GM18511 (cell line): Measurements from ENCODE around the gene SENP7.
"Not testable (repeated sequence)": the region's sequence is repeated elsewhere in the genome, so short reads cannot be mapped to it uniquely, and the experiment has no call there.

ENCODE experiments used
- ATAC-seq: cut with Tn5 transposase; IDR thresholded peaks from one replicate; pipeline ENCODE4 v1.9.1; 2021; ENCODE audit warnings: mild to moderate bottlenecking, moderate library complexity; ENCODE audit not compliant: unreplicated experiment

Gene SENP7, protein sequence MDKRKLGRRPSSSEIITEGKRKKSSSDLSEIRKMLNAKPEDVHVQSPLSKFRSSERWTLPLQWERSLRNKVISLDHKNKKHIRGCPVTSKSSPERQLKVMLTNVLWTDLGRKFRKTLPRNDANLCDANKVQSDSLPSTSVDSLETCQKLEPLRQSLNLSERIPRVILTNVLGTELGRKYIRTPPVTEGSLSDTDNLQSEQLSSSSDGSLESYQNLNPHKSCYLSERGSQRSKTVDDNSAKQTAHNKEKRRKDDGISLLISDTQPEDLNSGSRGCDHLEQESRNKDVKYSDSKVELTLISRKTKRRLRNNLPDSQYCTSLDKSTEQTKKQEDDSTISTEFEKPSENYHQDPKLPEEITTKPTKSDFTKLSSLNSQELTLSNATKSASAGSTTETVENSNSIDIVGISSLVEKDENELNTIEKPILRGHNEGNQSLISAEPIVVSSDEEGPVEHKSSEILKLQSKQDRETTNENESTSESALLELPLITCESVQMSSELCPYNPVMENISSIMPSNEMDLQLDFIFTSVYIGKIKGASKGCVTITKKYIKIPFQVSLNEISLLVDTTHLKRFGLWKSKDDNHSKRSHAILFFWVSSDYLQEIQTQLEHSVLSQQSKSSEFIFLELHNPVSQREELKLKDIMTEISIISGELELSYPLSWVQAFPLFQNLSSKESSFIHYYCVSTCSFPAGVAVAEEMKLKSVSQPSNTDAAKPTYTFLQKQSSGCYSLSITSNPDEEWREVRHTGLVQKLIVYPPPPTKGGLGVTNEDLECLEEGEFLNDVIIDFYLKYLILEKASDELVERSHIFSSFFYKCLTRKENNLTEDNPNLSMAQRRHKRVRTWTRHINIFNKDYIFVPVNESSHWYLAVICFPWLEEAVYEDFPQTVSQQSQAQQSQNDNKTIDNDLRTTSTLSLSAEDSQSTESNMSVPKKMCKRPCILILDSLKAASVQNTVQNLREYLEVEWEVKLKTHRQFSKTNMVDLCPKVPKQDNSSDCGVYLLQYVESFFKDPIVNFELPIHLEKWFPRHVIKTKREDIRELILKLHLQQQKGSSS

DNA sequence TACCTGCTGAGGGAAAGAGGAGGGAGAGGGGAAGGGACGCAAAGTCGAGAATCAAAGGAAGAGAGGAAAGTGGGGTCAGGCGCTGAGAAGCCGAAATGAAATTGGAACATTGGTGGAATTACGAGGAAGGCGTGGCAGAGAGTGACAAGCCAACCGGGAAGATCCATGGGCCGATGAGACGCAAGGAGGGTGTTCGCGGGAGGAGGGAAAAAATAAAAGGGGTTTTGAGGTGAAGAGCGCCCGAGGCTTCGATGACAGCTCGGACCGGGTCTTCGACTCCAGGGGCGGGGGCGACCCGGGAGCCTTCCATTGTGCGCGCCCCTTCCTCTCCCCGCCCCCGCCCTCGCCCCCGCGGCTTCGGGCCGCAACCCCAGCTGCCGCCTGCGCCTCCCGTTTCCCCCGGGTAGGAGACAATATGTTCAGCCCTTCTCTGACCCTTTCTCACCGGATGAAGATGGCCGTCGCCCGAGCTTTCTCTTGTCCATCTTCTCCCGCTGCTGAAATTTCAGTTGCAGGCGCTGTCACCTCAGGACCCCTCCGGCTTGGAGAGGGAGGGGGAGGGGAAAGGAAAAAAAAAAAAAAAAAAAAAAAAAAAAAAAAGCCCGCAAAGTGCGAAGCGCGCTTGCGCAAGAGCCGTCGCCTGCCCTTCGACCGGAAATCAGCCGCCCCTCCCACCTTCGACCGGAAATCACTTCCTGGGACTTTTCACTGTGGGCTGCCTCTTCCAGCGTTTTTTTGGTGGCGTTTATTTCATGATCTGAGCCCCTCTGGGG is at the start of gene SENP7:
SENP7 (minus strand) TSS at position 567 of the 773 bp plus-strand sequence; CDS start at position 485, 82 bp downstream.
- peak; percentile 71 for ATAC-seq

DNA sequence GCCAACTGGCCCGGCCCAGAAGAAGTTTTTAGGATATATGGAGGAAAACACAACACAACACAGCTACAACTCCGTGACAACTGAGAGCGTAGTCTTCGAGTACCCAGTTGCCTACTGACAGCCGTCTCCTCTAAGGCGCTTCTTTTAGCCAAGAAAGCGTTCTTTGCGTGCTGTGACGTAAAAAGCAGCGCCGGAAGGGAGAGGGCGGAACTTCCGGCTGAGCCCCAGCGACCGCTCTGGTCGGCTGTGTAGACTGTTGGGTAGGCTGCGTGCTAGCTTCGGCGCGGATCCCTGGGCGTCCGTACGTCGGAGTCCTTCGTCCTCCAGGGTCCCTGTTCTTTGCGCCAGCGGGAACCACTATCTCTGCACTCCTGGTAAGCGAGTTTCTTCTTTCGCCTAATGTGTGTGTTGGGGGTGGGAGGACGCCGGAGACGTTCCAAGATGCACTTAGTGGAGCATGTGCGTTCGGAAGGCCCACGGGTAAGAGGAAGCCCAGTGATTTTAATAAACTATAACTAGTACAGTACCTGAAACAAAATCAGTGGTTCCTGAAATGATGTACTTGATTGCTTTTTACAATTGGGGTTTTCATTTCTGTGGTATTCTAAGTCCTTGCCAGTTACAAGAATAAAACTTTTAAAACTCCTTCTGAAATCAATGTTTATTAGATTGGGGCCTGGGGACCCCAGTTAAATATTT is 48.8 kb upstream of the SENP7 start, which contains the start of gene TRMT10C:
TRMT10C (plus strand) TSS at position 239 of the 699 bp plus-strand sequence. CDS start 2,914 bp downstream, outside the sequence.
- peak; percentile 100 for ATAC-seq

DNA sequence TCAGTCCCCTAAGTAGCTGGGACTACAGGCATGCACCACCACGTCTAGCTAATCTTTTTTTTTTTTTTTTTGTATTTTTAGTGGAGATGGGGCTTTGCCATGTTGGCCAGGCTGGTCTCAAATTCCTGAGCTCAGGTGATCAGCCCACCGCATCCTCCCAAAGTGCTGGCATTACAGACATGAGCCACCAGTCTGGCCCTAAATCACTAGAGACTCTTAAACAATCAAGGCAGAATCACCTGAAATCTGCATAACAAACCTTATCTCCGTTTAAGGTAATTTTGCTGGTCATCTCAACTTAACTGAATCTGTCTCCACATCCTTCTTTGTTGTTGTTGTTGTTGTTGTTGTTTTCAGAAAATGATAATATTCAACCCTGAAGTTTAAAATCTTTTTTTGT is 43.1 kb upstream of the SENP7 start:
- no peak for ATAC-seq

DNA sequence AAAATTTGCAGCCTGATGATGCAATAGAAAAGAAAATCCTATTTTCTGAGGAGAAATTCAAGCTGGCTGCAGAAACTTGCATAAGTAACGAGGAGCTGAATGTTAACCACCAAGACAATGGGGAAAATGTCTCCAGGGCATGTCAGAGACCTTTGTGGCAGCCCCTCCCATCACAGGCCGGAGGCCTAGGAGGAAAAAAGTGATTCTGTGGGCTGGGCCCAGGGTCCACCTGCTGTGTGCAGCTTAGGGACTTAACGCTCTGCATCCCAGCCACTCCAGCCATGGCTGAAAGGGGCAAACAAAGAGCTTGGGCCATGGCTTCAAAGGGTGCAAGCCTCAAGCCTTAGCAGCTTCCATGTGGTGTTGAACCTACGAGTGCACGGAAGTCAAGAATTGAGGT is 40.4 kb upstream of the SENP7 start:
- not testable (repeated sequence) for ATAC-seq

DNA sequence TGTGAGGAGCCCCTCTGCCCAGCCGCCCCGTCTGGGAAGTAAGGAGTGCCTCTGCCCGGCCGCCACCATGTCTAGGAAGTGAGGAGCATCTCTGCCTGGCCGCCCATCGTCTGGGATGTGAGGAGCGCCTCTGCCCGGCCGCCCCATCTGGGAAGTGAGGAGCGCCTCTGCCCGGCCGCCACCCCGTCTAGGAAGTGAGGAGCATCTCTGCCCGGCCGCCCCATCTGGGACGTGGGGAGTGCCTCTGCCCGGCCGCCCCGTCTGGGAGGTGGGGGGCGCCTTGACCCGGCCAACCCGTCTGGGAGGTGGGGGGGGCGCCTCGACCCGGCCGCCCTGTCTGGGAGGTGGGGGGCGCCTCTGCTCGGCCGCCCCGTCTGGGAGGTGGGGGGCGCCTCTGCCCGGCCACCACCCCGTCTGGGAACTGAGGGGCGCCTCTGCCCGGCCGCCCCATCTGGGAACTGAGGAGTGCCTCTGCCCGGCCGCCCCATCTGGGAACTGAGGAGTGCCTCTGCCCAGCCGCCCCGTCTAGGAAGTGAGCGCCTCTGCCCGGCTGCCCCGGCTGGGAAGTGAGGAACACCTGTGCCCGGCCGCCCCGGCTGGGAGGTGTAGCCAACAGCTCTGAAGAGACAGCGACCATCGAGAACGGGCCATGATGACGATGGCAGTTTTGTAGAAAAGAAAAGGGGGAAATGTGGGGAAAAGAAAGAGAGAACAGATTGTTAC is 38.5 kb upstream of the SENP7 start:
- ATAC-seq, result not testable (repeated sequence)

DNA sequence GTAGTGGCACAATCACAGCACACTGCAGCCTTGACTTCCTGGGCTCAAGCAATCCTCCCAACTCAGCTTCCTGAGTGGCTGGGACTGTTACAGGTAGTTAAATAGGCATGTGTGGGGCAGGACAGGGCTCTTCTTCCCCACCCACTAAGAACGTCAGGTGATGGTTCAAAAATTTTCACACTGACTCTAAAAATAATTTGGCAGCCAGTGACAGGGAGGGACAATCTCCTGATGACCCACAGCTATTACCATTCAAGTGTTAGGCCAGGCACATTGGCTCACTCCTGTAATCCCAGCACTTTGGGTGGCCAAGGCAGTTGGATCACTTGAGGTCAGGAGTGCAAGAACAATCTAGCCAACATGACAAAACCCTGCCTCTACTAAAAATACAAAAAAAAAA is 36.5 kb upstream of the SENP7 start:
- no peak for ATAC-seq

DNA sequence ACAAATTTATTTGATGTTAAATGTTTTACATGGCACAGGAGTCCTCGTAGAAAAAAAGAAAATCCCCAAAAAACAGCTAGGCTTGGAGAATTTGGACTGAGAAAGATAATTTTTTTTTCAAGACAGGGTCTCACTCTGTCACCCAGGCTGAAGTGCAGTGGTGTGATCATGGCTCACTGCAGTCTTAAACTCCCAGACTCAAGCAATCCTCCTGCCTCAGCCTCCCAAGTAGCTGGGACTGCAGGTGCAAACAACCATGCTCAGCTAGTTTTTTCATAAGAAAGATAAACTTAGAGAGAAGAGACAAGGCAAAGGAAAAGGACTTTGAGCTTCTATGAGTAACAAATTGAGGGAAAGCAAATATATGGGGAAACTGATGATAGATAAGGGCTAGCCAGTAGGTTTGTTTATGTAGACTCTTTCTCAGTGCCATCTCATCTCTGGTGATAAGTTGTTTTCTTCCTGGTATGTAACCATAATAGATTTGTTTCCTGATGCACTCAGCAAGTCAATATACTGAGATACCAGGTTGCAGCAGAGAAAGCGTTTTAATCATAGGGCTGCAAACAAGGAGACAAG is 35.6 kb upstream of the SENP7 start:
- no peak for ATAC-seq

DNA sequence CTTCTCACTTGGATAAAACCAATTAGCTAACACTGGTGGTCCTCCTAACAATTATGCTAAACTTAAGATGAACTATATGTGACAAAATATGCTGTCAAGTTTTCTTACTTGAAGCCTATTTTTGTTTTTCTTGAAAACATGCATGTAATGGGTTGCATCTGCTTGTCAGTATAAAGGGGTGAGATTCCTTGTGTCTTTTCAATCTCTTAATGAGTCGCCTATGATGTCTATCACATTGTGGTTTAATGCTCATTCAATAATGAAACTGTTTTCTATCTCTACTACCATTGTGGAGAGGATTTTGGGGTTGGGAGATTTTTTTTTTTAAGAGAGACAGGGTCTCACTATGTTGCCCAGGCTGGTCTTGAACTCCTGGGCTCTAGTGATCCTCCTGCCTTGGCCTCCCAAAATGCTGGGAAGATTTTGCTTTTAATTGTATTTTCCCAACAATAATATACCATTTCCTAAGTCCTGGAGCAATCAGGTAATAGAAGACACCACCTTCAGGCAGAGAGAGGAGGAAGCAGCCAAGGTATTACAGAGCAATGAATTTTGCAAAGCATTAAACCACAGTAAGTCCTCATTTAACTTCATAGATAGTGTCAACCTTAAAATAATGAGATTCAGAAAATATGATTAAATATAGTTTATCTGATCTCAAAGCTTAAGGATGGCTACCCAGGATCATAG is 31.3 kb upstream of the SENP7 start:
- ATAC-seq, result no peak

DNA sequence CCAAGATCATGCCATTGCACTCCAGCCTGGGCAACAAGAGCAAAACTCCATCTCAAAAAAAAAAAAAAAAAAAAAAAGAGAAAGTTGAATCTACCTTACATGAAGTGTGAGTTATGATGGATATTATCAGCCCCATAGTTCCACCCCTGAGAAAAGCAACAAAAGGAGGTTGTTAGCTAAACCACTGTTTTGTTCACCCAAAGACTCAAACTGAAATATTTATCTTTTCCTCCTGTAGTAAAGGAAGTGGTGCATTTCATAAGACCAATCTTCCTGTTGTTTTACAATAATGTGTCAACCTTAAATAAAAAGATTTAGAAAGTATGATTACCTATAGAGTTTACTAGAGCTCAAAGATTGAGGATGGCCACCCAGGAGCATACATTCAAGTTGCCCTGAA is 29.9 kb upstream of the SENP7 start:
- no peak for ATAC-seq

DNA sequence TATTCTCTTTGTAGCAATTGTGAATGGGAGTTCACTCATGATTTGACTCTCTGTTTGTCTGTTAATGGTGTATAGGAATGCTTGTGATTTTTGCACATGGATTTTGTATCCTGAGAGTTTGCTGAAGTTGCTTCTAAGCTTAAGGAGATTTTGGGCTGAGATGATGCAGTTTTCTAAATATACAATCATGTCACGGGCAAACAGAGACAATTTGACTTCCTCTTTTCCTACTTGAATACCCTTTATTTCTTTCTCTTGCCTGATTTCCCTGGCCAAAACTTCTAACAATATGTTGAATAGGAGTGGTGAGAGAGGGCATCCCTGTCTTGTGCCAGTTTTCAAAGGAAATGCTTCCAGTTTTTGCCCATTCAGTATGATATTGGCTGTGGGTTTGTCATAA is 23.9 kb upstream of the SENP7 start:
- ATAC-seq, result not testable (repeated sequence)

DNA sequence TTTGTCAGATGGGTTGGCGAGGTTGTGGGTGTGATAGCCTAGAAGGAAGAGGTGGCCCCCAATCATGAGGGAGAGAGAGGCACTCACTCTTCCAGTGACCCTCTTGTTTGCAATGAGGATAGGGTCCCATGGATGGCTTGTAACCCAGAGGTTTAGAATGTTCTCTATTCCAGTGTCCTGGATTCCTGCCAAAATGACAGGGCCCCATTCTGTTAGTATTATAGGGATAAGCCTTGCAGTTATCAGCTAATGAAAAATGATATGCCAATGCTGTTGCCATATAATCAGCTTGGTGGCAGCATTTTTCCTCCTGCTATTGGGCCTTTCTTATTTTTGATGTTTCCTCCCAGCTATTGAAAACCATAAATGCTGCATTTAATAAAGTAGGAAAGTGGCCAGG is 23.3 kb upstream of the SENP7 start:
- no peak for ATAC-seq

DNA sequence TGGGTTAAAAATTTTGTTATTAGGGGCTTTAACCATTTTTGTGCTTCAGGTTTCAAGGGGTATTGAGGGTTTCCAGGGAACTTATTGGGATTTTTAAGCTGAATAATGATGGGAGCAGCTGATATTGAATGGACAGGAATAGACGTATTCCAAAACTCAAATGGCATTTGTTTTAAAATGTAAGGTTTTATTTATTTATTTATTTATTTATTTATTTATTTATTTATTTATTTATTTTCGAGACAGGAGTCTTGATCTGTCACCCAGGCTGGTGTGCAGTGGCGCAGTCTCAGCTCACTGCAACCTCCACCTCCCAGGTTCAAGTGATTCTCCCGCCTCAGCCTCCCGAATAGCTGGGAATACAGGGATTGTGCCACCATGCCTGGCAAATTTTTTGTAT is 22.2 kb upstream of the SENP7 start:
- no peak for ATAC-seq

DNA sequence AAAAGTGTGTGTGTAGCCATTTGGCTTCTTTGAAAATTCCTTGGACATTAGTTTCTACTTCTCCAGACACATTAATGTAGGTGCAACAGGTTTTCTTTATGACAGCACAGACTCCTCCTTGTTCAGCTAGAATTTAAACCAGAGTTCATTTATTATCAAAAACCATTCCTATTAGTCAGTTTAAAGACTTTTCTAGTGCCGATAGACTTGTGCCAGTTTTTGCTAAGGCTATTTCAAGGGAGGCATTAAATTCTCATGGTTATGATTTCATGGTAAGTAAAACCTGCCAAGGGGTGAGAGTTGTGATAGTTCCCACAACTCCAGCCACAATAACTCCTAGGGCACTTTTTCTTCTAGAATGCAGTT is 20.6 kb upstream of the SENP7 start:
- ATAC-seq, result no peak

DNA sequence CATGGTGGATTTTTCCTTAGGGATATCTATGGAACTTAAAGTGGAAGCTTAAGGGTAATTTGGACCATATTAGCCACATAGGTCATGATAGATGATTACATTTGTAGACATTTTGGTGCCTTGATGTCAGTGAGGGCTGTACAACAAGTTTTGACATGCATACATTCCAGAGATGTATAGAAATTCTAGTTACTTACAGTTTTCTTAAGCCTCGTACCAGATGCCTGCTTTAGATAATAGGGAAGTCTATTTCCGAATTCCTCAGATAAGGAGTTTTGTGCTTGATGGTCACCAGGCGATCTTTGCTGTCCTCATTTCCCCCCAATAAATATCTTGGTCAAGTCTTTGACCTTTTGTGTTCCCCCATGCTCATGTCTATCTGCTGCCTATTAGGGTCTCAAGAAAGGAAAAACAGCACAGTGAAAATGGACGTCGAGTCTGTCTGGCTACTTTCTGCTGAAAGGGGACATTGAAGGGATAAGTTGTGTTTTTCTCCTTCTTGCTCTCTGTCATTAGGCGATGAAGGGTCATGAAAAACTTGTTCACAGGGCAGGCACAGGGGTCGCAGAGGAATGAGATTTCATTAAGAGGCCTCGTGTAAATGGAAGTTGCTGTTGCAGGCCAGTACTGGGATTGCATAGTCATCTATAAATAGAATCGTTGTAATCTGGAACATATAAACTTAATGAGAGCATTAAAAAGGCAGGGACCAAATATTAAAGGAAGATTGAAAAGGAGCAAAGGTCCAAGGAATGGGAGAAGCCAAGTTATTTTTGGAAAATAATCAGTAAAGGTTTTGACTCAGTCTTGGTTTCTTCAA is 20.0 kb upstream of the SENP7 start:
- ATAC-seq, result no peak

DNA sequence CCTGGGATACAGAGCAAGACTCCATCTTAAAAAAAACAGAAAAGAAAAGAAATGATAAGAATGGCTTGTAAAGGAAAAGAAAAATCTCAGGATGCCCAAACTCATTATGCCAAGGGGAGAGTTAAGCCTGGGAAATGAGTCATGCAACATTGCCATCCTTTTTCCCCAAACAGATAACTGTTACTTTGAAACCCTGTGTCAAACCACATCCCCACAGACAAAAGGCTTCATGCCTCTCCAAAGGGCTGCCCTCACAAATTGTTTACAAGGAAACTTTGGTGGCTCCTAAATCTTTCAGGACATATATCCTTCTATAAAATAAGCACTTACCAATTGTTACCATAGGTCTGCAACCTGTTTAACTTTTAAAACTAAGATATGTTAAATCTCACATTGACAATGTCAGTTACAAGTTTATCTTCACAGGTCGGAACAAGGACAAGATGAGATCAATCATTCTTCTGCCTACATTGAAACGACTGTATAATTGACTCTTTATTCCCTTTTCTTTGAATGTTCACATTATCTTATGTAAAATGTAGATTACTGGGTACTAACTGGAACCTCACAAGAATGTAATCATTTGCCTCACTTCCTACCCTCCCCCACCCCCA is 18.6 kb upstream of the SENP7 start:
- ATAC-seq, result no peak

DNA sequence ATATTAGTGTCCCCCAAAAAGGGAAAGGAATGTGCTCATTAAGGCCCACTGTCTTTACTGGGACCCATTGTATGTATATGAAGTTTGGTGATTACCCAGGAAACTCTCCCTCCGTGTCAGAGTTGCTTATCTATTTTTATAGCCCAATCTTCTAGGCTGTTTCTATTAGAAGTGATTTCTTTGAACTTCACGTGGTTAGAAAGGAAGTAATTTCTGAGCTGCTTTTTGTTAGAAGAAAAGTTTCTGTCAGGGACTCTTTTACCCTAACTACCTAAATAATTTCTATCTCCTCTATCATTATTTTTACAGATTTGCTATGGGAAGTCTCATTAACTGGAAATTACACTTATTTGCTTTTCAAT is 17.7 kb upstream of the SENP7 start:
- ATAC-seq, result no peak
